ENCODE data around the gene SRSF1.

SRSF1 gene

GRCh38 chr17:58002154-58002948 is 4.7 kb downstream of the SRSF1 start:
- Histone ChIP-seq H3K79me2 (ENCODE audit: low read length) (peaks cover 61% of the 10 kb centered on the region), H3K4me3 (ENCODE audit: low read length) (no peak overlapping the region), H3K9ac (ENCODE audit: low read length) (no peak overlapping the region), H3K4me2 (ENCODE audit: low read length) (peak overlapping the region; percentile 98; the same call in 1 of the 2 replicates), H4K20me1 (ENCODE audit: insufficient read depth, low read length) (peaks cover 78% of the 10 kb centered on the region), H3K4me1 (ENCODE audit: low read length) (peaks cover 50% of the 10 kb centered on the region), H2AFZ (ENCODE audit: low read depth, low read length) (no peak overlapping the region), H3K9me3 (ENCODE audit: insufficient read depth, low read length) (no peaks in the 10 kb centered on the region), H3K27ac (ENCODE audit: low read length) (peak overlapping the region; percentile 8; the same call in 1 of the 2 replicates), H3K36me3 (replicated peaks; ENCODE audit: low read depth, low read length) (peaks cover 87% of the 10 kb centered on the region), H3K27me3 (ENCODE audit: low read depth, low read length) (no peaks in the 10 kb centered on the region)
- TF ChIP-seq EZH2phosphoT487 (IDR thresholded peaks at IDR 0.05; ENCODE audit: low read depth) (no peak), CTCF (IDR thresholded peaks at IDR 0.05; ENCODE audit: low read depth, low read length) (no peak)

- Histone ChIP-seq H3K9me3 (ENCODE audit: insufficient read depth, low read length) (no peaks in the 10 kb centered on the region), H2AFZ (ENCODE audit: low read depth, low read length) (no peak overlapping the region), H3K4me1 (ENCODE audit: low read length) (peaks cover 52% of the 10 kb centered on the region), H4K20me1 (ENCODE audit: insufficient read depth, low read length) (peaks cover 84% of the 10 kb centered on the region), H3K36me3 (replicated peaks; ENCODE audit: low read depth, low read length) (peaks cover 91% of the 10 kb centered on the region), H3K27ac (ENCODE audit: low read length) (peak overlapping the region; percentile 8; the same call in 1 of the 2 replicates), H3K79me2 (ENCODE audit: low read length) (peaks cover 53% of the 10 kb centered on the region), H3K9ac (ENCODE audit: low read length) (no peak overlapping the region), H3K4me3 (ENCODE audit: low read length) (no peak overlapping the region), H3K27me3 (ENCODE audit: low read depth, low read length) (no peaks in the 10 kb centered on the region), H3K4me2 (ENCODE audit: low read length) (peak overlapping the region; percentile 98; the same call in 1 of the 2 replicates)
- no peak for TF ChIP-seq CTCF (IDR thresholded peaks at IDR 0.05; ENCODE audit: low read depth, low read length)
- no peak for TF ChIP-seq EZH2phosphoT487 (IDR thresholded peaks at IDR 0.05; ENCODE audit: low read depth)
Observed at GRCh38 chr17:58001461-58002124, 5.5 kb downstream of the SRSF1 start.

- H3K79me2 ChIP-seq (ENCODE audit: low read length): peaks cover 33% of the 10 kb centered on the region
- TF ChIP-seq EZH2phosphoT487 (IDR thresholded peaks at IDR 0.05; ENCODE audit: low read depth) (no peak), CTCF (IDR thresholded peaks at IDR 0.05; ENCODE audit: low read depth, low read length) (peak; percentile 94)
- no peak overlapping the region; the same call in 1 of the 2 replicates for H3K4me2 ChIP-seq (ENCODE audit: low read length)
- H3K27ac ChIP-seq (ENCODE audit: low read length): 0 out of 2 replicates have a peak overlapping the region, but pooled peaks have one; percentile 22
- no peaks in the 10 kb centered on the region for H3K27me3 ChIP-seq (ENCODE audit: low read depth, low read length)
- H3K9ac ChIP-seq (ENCODE audit: low read length): no peak overlapping the region
- peaks cover 72% of the 10 kb centered on the region for H3K36me3 ChIP-seq (replicated peaks; ENCODE audit: low read depth, low read length)
- H3K9me3 ChIP-seq (ENCODE audit: insufficient read depth, low read length): no peaks in the 10 kb centered on the region
- H3K4me3 ChIP-seq (ENCODE audit: low read length): no peak overlapping the region
- peaks cover 68% of the 10 kb centered on the region for H4K20me1 ChIP-seq (ENCODE audit: insufficient read depth, low read length)
- peaks cover 55% of the 10 kb centered on the region for H3K4me1 ChIP-seq (ENCODE audit: low read length)
- H2AFZ ChIP-seq (ENCODE audit: low read depth, low read length): no peak overlapping the region
Observed at GRCh38 chr17:57999496-58000017, 7.5 kb downstream of the SRSF1 start.

GRCh38 chr17:57999010-57999495 is 8.0 kb downstream of the SRSF1 start:
- no peak overlapping the region for H3K4me3 ChIP-seq (ENCODE audit: low read length)
- no peak overlapping the region for H3K27ac ChIP-seq (ENCODE audit: low read length)
- no peak for TF ChIP-seq EZH2phosphoT487 (IDR thresholded peaks at IDR 0.05; ENCODE audit: low read depth)
- TF ChIP-seq CTCF (IDR thresholded peaks at IDR 0.05; ENCODE audit: low read depth, low read length): no peak
- H3K9me3 ChIP-seq (ENCODE audit: insufficient read depth, low read length): no peaks in the 10 kb centered on the region
- peaks cover 68% of the 10 kb centered on the region for H4K20me1 ChIP-seq (ENCODE audit: insufficient read depth, low read length)
- H3K9ac ChIP-seq (ENCODE audit: low read length): no peak overlapping the region
- peaks cover 67% of the 10 kb centered on the region for H3K36me3 ChIP-seq (replicated peaks; ENCODE audit: low read depth, low read length)
- H3K79me2 ChIP-seq (ENCODE audit: low read length): peaks cover 28% of the 10 kb centered on the region
- no peak overlapping the region for H2AFZ ChIP-seq (ENCODE audit: low read depth, low read length)
- H3K4me1 ChIP-seq (ENCODE audit: low read length): peaks cover 55% of the 10 kb centered on the region
- no peaks in the 10 kb centered on the region for H3K27me3 ChIP-seq (ENCODE audit: low read depth, low read length)
- no peak overlapping the region; the same call in 1 of the 2 replicates for H3K4me2 ChIP-seq (ENCODE audit: low read length)
